DOHH2 (cell line): ENCODE measurements around the gene NRGN.

Source experiments
- EZH2phosphoT487 ChIP-seq: fragments of 200-600 bp; sonication (generic); IDR thresholded peaks from 2 replicates; pipeline ENCODE4 v1.6.1; 2017; ENCODE audit warnings: borderline replicate concordance, mild to moderate bottlenecking, antibody characterized with exemption, low read length, moderate library complexity, mixed read lengths
- TF ChIP-seq, protein P1 (sequence below): fragments of 200-600 bp; sonication (generic); IDR thresholded peaks from one replicate; pipeline ENCODE4 v1.5.1; 2014; ENCODE audit warnings: antibody characterized with exemption, mild to moderate bottlenecking, low read depth, low read length; ENCODE audit not compliant: poor library complexity, severe bottlenecking

DNA sequence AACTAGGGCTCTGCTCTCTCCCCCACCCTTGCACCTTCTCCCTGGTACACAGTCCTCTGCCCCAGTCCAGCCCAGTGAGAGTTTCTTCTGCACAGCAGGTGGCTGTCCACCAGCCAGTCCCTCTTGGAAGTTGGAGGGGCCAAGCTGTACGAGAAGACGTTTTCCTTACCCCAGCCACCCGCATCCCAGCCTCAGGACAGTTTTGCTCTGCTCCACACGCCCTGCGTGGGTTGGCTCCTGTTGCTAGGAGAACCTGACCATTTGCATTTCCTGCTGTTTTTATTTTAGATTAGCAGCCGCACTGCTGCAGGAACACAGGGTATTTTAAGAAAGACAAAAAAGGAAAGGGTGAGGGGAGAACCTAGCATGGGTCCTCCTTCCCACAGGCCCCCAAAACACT, 17.6 kb upstream of the NRGN start:
- TF ChIP-seq, protein P1, sequence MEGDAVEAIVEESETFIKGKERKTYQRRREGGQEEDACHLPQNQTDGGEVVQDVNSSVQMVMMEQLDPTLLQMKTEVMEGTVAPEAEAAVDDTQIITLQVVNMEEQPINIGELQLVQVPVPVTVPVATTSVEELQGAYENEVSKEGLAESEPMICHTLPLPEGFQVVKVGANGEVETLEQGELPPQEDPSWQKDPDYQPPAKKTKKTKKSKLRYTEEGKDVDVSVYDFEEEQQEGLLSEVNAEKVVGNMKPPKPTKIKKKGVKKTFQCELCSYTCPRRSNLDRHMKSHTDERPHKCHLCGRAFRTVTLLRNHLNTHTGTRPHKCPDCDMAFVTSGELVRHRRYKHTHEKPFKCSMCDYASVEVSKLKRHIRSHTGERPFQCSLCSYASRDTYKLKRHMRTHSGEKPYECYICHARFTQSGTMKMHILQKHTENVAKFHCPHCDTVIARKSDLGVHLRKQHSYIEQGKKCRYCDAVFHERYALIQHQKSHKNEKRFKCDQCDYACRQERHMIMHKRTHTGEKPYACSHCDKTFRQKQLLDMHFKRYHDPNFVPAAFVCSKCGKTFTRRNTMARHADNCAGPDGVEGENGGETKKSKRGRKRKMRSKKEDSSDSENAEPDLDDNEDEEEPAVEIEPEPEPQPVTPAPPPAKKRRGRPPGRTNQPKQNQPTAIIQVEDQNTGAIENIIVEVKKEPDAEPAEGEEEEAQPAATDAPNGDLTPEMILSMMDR = no peak
- no peak for TF ChIP-seq EZH2phosphoT487
